Thyroid gland (tissue), 4 donors: Measurements from ENCODE around the gene LIX1L.

Experiments
- POLR2A ChIP-seq, 2 donors: fragments of 450-650 bp; IDR thresholded peaks; one replicate each; pipeline ENCODE4 v1.6.1; 2017; ENCODE audit warnings: antibody characterized with exemption in 2 of 2, mild to moderate bottlenecking in 2 of 2, moderate library complexity in 1 of 2
- TF ChIP-seq, protein P1 (sequence below), 6 experiments: fragments of 200-600 bp in 3 of 6; fragments of 450-650 bp in 3 of 6; sonication (generic) in 3 of 6; IDR thresholded peaks; one replicate each; pipeline ENCODE4 v1.5.1; 2016 to 2019; ENCODE audit warnings: antibody characterized with exemption in 6 of 6, mild to moderate bottlenecking in 2 of 6, inconsistent platforms in 1 of 6, moderate library complexity in 1 of 6

DNA sequence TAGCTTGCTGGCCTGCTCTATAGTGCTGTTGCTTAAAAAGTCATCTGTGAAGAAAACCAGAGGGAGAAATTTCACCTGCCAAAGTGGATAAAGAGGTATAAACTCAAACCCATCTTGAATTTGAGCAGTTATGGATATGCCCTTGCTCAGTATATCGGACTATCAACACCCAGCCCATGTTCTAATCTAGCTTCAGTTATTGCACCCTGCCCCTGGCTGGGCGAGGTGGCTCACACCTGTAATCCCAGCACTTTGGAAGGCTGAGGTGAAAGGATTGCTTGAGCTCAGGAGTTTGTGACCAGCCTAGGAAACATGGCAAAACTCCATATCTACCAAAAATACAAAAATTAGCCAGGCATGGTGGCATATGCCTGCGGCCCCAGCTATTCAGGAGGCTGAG, 13.3 kb downstream of the LIX1L start:
- TF ChIP-seq, protein P1, sequence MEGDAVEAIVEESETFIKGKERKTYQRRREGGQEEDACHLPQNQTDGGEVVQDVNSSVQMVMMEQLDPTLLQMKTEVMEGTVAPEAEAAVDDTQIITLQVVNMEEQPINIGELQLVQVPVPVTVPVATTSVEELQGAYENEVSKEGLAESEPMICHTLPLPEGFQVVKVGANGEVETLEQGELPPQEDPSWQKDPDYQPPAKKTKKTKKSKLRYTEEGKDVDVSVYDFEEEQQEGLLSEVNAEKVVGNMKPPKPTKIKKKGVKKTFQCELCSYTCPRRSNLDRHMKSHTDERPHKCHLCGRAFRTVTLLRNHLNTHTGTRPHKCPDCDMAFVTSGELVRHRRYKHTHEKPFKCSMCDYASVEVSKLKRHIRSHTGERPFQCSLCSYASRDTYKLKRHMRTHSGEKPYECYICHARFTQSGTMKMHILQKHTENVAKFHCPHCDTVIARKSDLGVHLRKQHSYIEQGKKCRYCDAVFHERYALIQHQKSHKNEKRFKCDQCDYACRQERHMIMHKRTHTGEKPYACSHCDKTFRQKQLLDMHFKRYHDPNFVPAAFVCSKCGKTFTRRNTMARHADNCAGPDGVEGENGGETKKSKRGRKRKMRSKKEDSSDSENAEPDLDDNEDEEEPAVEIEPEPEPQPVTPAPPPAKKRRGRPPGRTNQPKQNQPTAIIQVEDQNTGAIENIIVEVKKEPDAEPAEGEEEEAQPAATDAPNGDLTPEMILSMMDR (IDR thresholded peaks at IDR 0.05) = no peak
- no peak for TF ChIP-seq POLR2A (IDR thresholded peaks at IDR 0.05)
